Astrocyte (in vitro differentiated cells and primary cell): Measurements from ENCODE around the gene RAI2.

Source experiments
- CTCF ChIP-seq: IDR thresholded peaks from 2 replicates; pipeline ENCODE4 v1.5.1; 2011; ENCODE audit warnings: low read depth, mild to moderate bottlenecking, inconsistent platforms, low read length, moderate library complexity; ENCODE audit not compliant: insufficient read depth
- EZH2 ChIP-seq: IDR thresholded peaks from 2 replicates; pipeline ENCODE4 v1.6.1; 2012; ENCODE audit warnings: mild to moderate bottlenecking, low read length, inconsistent platforms; ENCODE audit not compliant: insufficient read depth

- TF ChIP-seq EZH2 (no peak), CTCF (no peak)
Measured at GRCh38 chrX:17803449-17803848, 57.6 kb downstream of the RAI2 start.
